ENCODE results near the gene FAM193A. TPM values are rescaled to one million over a fixed set of nuclear protein-coding genes. Genes with fewer than 3 reads are reported as not detected.

The FAM193A gene
- total RNA-seq, 1 donor from 2014 or later, result 56.1 TPM

- H3K36me3 Mint-ChIP-seq (ENCODE audit: unreplicated experiment), result no peaks in the 10 kb centered on the region
- peaks cover 7% of the 10 kb centered on the region for H3K4me1 Mint-ChIP-seq (ENCODE audit: low read depth, unreplicated experiment)
- DNase-seq, result no peak
- H3K27me3 Mint-ChIP-seq (ENCODE audit: unreplicated experiment), result peaks cover 7% of the 10 kb centered on the region
- H3K4me3 Mint-ChIP-seq (ENCODE audit: unreplicated experiment), result no peak overlapping the region
- no peak overlapping the region for H3K27ac Mint-ChIP-seq (ENCODE audit: unreplicated experiment)
- no peaks in the 10 kb centered on the region for H3K9me3 Mint-ChIP-seq (ENCODE audit: unreplicated experiment)
- TF ChIP-seq CTCF (IDR thresholded peaks at IDR 0.05; ENCODE audit: partially characterized antibody, unreplicated experiment), result no peak
These were observed 46.5 kb upstream of the FAM193A start for GRCh38 chr4:2489841-2490552.

- Mint-ChIP-seq H3K27ac (ENCODE audit: unreplicated experiment) (no peak overlapping the region), H3K4me1 (ENCODE audit: low read depth, unreplicated experiment) (peaks cover 4% of the 10 kb centered on the region), H3K36me3 (ENCODE audit: unreplicated experiment) (no peaks in the 10 kb centered on the region), H3K9me3 (ENCODE audit: unreplicated experiment) (no peaks in the 10 kb centered on the region), H3K4me3 (ENCODE audit: unreplicated experiment) (no peak overlapping the region), H3K27me3 (ENCODE audit: unreplicated experiment) (peaks cover 4% of the 10 kb centered on the region)
- no peak for TF ChIP-seq CTCF (IDR thresholded peaks at IDR 0.05; ENCODE audit: partially characterized antibody, unreplicated experiment)
- no peak for DNase-seq
These were observed 43.5 kb upstream of the FAM193A start for GRCh38 chr4:2492970-2493369.

- DNase-seq, result no peak
- H3K27ac Mint-ChIP-seq (ENCODE audit: unreplicated experiment), result peak overlapping the region; percentile 48
- peaks cover 4% of the 10 kb centered on the region for H3K4me1 Mint-ChIP-seq (ENCODE audit: low read depth, unreplicated experiment)
- H3K4me3 Mint-ChIP-seq (ENCODE audit: unreplicated experiment), result no peak overlapping the region
- peaks cover 4% of the 10 kb centered on the region for H3K27me3 Mint-ChIP-seq (ENCODE audit: unreplicated experiment)
- H3K36me3 Mint-ChIP-seq (ENCODE audit: unreplicated experiment), result no peaks in the 10 kb centered on the region
- no peak for TF ChIP-seq CTCF (IDR thresholded peaks at IDR 0.05; ENCODE audit: partially characterized antibody, unreplicated experiment)
- no peaks in the 10 kb centered on the region for H3K9me3 Mint-ChIP-seq (ENCODE audit: unreplicated experiment)
These were observed 41.5 kb upstream of the FAM193A start for GRCh38 chr4:2494992-2495391.

GRCh38 chr4:2497324-2497723, 39.1 kb upstream of the FAM193A start:
- no peak for TF ChIP-seq CTCF (IDR thresholded peaks at IDR 0.05; ENCODE audit: partially characterized antibody, unreplicated experiment)
- H3K4me3 Mint-ChIP-seq (ENCODE audit: unreplicated experiment), result no peak overlapping the region
- H3K9me3 Mint-ChIP-seq (ENCODE audit: unreplicated experiment), result no peaks in the 10 kb centered on the region
- H3K27me3 Mint-ChIP-seq (ENCODE audit: unreplicated experiment), result no peaks in the 10 kb centered on the region
- H3K36me3 Mint-ChIP-seq (ENCODE audit: unreplicated experiment), result no peaks in the 10 kb centered on the region
- H3K27ac Mint-ChIP-seq (ENCODE audit: unreplicated experiment), result no peak overlapping the region
- peaks cover 4% of the 10 kb centered on the region for H3K4me1 Mint-ChIP-seq (ENCODE audit: low read depth, unreplicated experiment)
- no peak for DNase-seq

GRCh38 chr4:2497931-2498330, 38.5 kb upstream of the FAM193A start:
- Mint-ChIP-seq H3K27ac (ENCODE audit: unreplicated experiment) (no peak overlapping the region), H3K36me3 (ENCODE audit: unreplicated experiment) (no peaks in the 10 kb centered on the region), H3K27me3 (ENCODE audit: unreplicated experiment) (no peaks in the 10 kb centered on the region), H3K9me3 (ENCODE audit: unreplicated experiment) (no peaks in the 10 kb centered on the region), H3K4me1 (ENCODE audit: low read depth, unreplicated experiment) (peaks cover 4% of the 10 kb centered on the region), H3K4me3 (ENCODE audit: unreplicated experiment) (no peak overlapping the region)
- no peak for DNase-seq
- no peak for TF ChIP-seq CTCF (IDR thresholded peaks at IDR 0.05; ENCODE audit: partially characterized antibody, unreplicated experiment)
